EH (cell line): ENCODE results near the gene TMTC1.

Experiments
- DNase-seq: peaks from one replicate; pipeline ENCODE4 v3.0.0-alpha.2; 2015; ENCODE audit warnings: low read depth

Gene TMTC1

DNA sequence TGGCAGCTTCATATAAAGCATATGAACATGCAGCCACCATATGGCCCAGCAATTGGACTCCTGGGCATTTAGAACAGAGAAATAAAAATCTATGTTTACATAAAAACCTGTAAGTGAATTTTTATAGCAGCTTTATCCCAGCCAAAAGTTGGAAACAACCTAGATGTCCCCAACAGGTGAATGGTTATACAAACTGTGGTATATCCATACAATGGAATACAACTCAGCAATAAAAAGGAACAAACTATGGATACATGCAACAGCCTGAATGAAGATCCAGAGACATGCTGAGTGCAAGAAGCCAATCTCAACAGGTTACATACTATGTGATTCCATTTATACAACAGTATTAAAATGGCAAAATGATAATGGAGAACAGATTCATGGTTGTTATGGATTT lies 3.7 kb downstream of the TMTC1 start:
- DNase-seq, result no peak

DNA sequence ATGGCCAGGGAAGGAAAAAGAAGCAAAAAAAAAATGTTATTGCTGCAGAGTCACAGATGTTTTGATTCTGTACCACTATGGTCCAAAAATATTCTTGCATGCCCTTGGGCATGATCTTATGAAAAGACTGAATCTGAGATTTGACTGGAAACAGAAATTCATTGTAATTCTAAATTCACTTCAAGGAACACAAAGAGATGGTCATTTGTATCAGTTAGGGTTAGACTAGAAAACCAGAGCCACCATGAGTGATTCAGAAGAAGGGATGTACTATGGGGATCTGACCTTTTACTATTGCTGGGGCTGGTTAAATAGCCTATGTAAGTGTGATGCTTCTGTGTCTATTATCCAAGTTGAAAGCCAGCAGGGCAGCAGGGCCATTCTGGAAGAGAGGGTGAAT lies 5.2 kb downstream of the TMTC1 start:
- DNase-seq, result no peak

DNA sequence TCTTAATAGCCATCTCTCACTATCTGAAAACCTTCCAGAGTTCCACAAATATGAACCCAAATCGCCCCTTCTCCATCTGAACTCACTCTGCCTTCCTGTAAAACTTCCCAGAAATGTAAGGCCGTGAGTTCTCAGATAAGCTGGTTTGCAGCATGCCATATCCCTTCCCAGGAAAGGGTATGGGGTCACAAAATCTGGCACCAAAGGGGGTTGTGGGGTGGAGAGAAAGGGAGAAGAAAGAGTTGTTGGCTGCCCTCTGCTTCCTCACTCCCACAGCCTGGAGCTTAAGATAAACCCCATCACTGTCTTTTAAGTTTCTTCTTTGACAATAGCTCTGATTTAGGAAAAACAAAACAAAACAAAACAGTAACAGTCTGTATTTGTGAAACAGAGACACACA lies 10.7 kb downstream of the TMTC1 start:
- no peak for DNase-seq

DNA sequence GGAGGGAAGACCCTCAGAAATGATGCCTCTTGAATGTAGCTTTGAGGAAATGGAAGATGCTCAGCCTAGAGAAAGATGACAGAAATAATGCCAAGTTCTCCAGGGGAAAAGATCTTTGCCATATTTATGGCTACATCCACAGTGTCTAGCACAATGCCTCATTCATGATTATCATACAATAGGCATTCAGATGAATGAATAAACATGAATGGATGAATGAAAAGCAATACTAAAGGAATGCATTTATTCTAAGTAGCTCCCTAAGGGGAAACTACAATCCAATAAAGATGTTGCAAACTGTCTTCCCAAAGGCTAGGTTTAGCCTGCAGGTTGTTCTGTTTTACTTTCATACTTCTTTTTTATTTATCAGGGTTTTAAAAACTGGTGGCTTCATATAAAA lies 12.0 kb downstream of the TMTC1 start:
- no peak for DNase-seq

DNA sequence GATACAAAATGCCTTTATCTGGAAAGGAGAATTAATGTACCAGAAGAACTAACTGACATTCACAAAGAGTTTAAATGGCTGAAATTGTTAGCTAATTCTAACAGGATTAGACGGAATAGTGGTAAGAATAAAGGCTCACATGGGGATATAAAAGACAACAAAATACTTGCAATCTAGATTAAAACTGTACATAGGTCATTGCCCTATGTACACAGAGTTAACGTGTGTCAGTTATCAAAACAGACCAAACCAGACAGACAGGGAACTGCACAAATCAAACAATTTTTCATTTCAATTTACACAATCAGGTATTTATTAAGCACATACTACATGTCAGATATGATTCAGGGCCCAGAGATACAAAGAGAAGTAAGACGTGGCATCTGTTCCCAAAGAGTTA lies 12.6 kb downstream of the TMTC1 start:
- no peak for DNase-seq

- DNase-seq, result peak; percentile 5
Measured at GRCh38 chr12:29769162-29769858, 14.4 kb downstream of the TMTC1 start.

GRCh38 chr12:29768372-29768771 lies 15.4 kb downstream of the TMTC1 start:
- DNase-seq, result no peak

DNA sequence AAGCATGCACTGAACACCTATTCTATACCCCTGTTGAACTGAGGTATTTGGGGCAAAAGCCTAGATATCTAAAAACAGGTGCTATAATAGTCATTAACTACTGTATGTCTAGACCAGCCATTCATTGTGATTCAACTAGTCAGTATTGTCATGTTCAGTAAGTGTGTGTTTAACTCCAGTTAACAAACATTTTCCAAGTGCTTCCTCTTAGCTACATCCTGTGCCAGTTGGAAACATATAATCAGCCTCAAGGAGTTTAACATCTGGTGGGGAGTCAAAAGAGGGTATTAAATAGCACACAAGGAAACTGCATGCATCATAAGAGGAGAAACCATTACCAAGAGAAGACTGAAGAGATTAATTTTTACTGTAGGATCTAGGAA lies 20.4 kb downstream of the TMTC1 start:
- no peak for DNase-seq

- no peak for DNase-seq
Measured at GRCh38 chr12:29762637-29763300, 21.0 kb downstream of the TMTC1 start.

GRCh38 chr12:29759950-29760349 lies 23.8 kb downstream of the TMTC1 start:
- DNase-seq, result no peak

DNA sequence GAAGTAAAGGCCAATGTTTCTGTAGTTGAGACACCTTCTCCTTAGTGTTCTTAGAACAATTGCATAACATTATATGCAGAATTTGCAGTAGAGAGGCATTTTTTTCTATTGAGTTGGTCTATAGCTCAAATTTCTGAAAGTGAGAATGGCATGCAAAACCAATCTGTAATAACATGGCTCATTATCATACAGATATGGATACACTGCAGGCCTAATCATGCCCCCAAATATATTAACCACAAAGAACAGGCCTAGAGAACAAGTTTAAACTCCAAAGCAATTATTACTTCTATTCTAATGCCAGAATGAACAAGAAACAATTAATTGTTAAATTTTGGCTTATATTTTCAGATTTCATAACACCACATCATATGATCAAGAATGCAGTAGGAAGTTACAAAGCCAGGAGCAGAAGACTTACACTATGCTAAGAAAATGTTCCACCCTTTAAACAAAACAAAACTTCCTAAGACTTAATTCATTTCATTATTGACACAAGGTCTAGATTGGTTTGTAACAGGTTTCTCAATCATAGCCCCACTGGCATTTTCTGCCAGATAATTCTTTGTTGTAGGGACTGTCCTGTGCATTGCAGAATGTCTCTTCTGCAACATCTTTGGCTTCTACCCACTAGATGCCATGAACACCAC lies 26.9 kb downstream of the TMTC1 start:
- no peak for DNase-seq

GRCh38 chr12:29754235-29755189 lies 29.2 kb downstream of the TMTC1 start:
- DNase-seq, result no peak

DNA sequence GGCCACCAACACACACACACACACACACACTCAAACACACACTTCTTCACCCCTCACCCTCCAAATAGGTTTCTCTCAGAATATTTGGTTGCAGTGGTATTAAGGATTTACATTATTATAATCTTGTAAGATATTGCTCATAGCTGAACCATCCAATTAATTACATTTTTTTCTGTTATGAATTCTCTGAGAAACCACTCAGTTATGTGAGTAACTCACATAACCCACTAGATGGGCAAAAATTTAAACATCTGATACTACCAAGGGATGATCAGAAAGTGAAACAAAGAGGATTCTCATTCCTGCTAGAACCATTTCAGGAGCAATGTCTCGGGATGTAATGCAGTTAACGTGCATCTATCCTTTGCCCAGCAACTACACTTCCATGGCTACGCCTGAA lies 31.6 kb downstream of the TMTC1 start:
- no peak for DNase-seq

DNA sequence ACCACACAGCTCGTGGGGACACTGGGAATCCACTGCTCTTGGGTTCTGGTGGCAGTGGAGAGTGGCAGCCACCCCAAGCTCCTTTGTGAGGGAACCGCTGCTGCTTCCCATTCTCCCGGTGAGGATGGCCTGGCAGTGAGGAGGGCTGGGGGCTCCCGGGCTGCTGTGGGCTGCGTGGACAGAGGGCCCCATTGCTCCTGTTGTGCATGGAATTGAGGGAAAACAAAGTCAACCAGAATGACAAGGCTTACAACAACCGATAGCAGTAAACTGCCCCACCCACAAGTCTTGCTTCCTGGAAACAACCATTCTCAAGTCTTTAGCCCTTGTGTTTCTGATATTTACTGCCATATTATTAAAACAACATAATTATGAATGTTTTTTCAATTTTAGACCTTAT lies 32.1 kb downstream of the TMTC1 start:
- DNase-seq, result no peak

DNA sequence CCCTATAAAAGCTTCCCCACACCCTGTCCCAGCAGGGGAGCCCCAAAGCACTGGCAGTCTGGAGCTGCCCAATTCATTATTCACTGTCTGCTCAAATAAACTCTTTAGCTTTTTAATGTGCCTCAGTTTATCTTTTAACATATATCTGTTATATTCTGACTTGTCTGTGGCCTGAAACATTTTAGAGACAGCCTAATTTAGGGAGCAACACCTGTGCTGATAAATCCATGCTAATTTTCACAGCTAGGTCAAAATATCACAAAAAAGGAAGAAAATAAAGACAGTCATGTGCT lies 32.9 kb downstream of the TMTC1 start:
- DNase-seq, result no peak

- DNase-seq, result no peak
Measured at GRCh38 chr12:29750131-29750927, 33.4 kb downstream of the TMTC1 start.

- DNase-seq, result no peak
Measured at GRCh38 chr12:29744365-29744764, 39.4 kb downstream of the TMTC1 start.

GRCh38 chr12:29743801-29744200 lies 39.9 kb downstream of the TMTC1 start:
- peak; percentile 20 for DNase-seq

GRCh38 chr12:29743077-29743476 lies 40.7 kb downstream of the TMTC1 start:
- DNase-seq, result no peak

- no peak for DNase-seq
Measured at GRCh38 chr12:29742646-29743045, 41.1 kb downstream of the TMTC1 start.

- peak; percentile 2 for DNase-seq
Measured at GRCh38 chr12:29741342-29742241, 42.1 kb downstream of the TMTC1 start.
